ENCODE data around the gene SPINDOC.
"Not testable (repeated sequence)": the region's sequence is repeated elsewhere in the genome, so short reads cannot be mapped to it uniquely, and the experiment has no call there.

The SPINDOC gene

GRCh38 chr11:63769714-63770455 lies 43.4 kb upstream of the SPINDOC start:
- Histone ChIP-seq H3K36me3 (peaks cover 22% of the 10 kb centered on the region), H3K4me3 (ENCODE audit: low read depth, low read length) (peak overlapping the region; percentile 60), H3K27ac (no peak overlapping the region), H3K9me3 (ENCODE audit: severe bottlenecking) (no peaks in the 10 kb centered on the region), H3K27me3 (ENCODE audit: insufficient read depth, low read depth, severe bottlenecking) (no peaks in the 10 kb centered on the region)
- no peak for DNase-seq
- no peak for TF ChIP-seq CTCF (IDR thresholded peaks at IDR 0.05; ENCODE audit: low read depth, low read length)

GRCh38 chr11:63770763-63771162 lies 42.5 kb upstream of the SPINDOC start:
- peaks cover 15% of the 10 kb centered on the region for H3K36me3 ChIP-seq
- H3K27ac ChIP-seq, result no peak overlapping the region
- H3K9me3 ChIP-seq (ENCODE audit: severe bottlenecking), result no peaks in the 10 kb centered on the region
- H3K4me3 ChIP-seq (ENCODE audit: low read depth, low read length), result no peak overlapping the region
- H3K27me3 ChIP-seq (ENCODE audit: insufficient read depth, low read depth, severe bottlenecking), result no peaks in the 10 kb centered on the region
- no peak for TF ChIP-seq CTCF (IDR thresholded peaks at IDR 0.05; ENCODE audit: low read depth, low read length)
- DNase-seq, result no peak

GRCh38 chr11:63771741-63772318 lies 41.4 kb upstream of the SPINDOC start:
- H3K9me3 ChIP-seq (ENCODE audit: severe bottlenecking); H3K27me3 ChIP-seq (ENCODE audit: insufficient read depth, low read depth, severe bottlenecking): not testable (repeated sequence)

GRCh38 chr11:63775191-63775590 lies 38.1 kb upstream of the SPINDOC start:
- Histone ChIP-seq H3K27ac (no peak overlapping the region), H3K4me3 (ENCODE audit: low read depth, low read length) (no peak overlapping the region), H3K36me3 (no peaks in the 10 kb centered on the region), H3K27me3 (ENCODE audit: insufficient read depth, low read depth, severe bottlenecking) (no peaks in the 10 kb centered on the region), H3K9me3 (ENCODE audit: severe bottlenecking) (no peaks in the 10 kb centered on the region)
- no peak for DNase-seq
- no peak for TF ChIP-seq CTCF (IDR thresholded peaks at IDR 0.05; ENCODE audit: low read depth, low read length)

More at GRCh38 chr11:63771741-63772318, 41.4 kb upstream of the SPINDOC start:
- not testable (repeated sequence) for DNase-seq; H3K27ac ChIP-seq; H3K36me3 ChIP-seq; H3K4me3 ChIP-seq (ENCODE audit: low read depth, low read length)

GRCh38 chr11:63779039-63779438 lies 34.2 kb upstream of the SPINDOC start:
- Histone ChIP-seq H3K4me3 (ENCODE audit: low read depth, low read length) (no peak overlapping the region), H3K9me3 (ENCODE audit: severe bottlenecking) (no peaks in the 10 kb centered on the region), H3K27me3 (ENCODE audit: insufficient read depth, low read depth, severe bottlenecking) (no peaks in the 10 kb centered on the region), H3K36me3 (no peaks in the 10 kb centered on the region), H3K27ac (no peak overlapping the region)
- TF ChIP-seq CTCF (IDR thresholded peaks at IDR 0.05; ENCODE audit: low read depth, low read length), result no peak
- no peak for DNase-seq

- no peak overlapping the region for H3K4me3 ChIP-seq (ENCODE audit: low read depth, low read length)
- H3K27me3 ChIP-seq (ENCODE audit: insufficient read depth, low read depth, severe bottlenecking), result no peaks in the 10 kb centered on the region
- H3K36me3 ChIP-seq, result no peaks in the 10 kb centered on the region
- TF ChIP-seq CTCF (IDR thresholded peaks at IDR 0.05; ENCODE audit: low read depth, low read length), result no peak
- H3K9me3 ChIP-seq (ENCODE audit: severe bottlenecking), result no peaks in the 10 kb centered on the region
- H3K27ac ChIP-seq, result no peak overlapping the region
- DNase-seq, result no peak
These were observed 30.5 kb upstream of the SPINDOC start for GRCh38 chr11:63782749-63783148.

Data from WERI-Rb-1 (cell line).